Activated CD8-positive, alpha-beta T cell treated with anti-CD3 and anti-CD28 coated beads for 36 hours (primary cell): ENCODE measurements around the gene PTPN6. TPM values are rescaled to one million over a fixed set of nuclear protein-coding genes. Genes with fewer than 3 reads are reported as not detected.
A peak's percentile ranks its signal among the peaks of the same experiment; 100 is the strongest.

ENCODE experiments used
- ATAC-seq: fragments of 200-7000 bp; cut with Tn5 transposase; one replicate; pipeline ENCODE4 v1.10.0; 2021; ENCODE audit warnings: mild to moderate bottlenecking, moderate library complexity
- CTCF ChIA-PET: fragments of 350-600 bp; sonication (Branson Sonifier 250); formaldehyde crosslinking; loops from one replicate; lab custom pipeline; 2021; ENCODE audit warnings: antibody characterized with exemption; lab: Charles Lee
- POLR2A ChIA-PET: fragments of 350-600 bp; sonication (Branson Sonifier 250); formaldehyde crosslinking; loops from one replicate; lab custom pipeline; 2021; ENCODE audit warnings: antibody characterized with exemption; lab: Charles Lee
- DNase-seq: peaks from one replicate; pipeline ENCODE4 v3.0.0-alpha.2; 2020
- H3K27ac Mint-ChIP-seq: one replicate; pipeline ENCODE4 v1.8.0; 2021; ENCODE audit warnings: mild to moderate bottlenecking, mixed read lengths
- H3K27me3 Mint-ChIP-seq: one replicate; pipeline ENCODE4 v1.8.0; 2021; ENCODE audit warnings: mixed read lengths
- H3K36me3 Mint-ChIP-seq: one replicate; pipeline ENCODE4 v1.8.0; 2021; ENCODE audit warnings: low read depth, mixed read lengths
- H3K4me1 Mint-ChIP-seq: one replicate; pipeline ENCODE4 v1.8.0; 2021; ENCODE audit warnings: low read depth, mixed read lengths
- H3K4me3 Mint-ChIP-seq: one replicate; pipeline ENCODE4 v1.8.0; 2021; ENCODE audit warnings: mild to moderate bottlenecking, moderate library complexity, mixed read lengths
- H3K9me3 Mint-ChIP-seq: one replicate; pipeline ENCODE4 v1.8.0; 2021; ENCODE audit warnings: mixed read lengths
- CTCF ChIP-seq: fragments of 200-600 bp; IDR thresholded peaks from one replicate; pipeline ENCODE4 v1.8.0; 2022; ENCODE audit warnings: antibody characterized with exemption, mild to moderate bottlenecking
- intact Hi-C: fragments of 100-400 bp; cut with micrococcal nuclease; formaldehyde crosslinking; loops from one replicate; pipeline ENCODE4 v1.10.0; 2022
- total RNA-seq, 2 experiments: library from RNA; stranded (reverse); gene quantifications; one replicate each; pipeline ENCODE4 v1.2.3, GENCODE V29; 2021

The PTPN6 gene
- 100 to 1,000 TPM; 485 to 489 TPM for total RNA-seq

- DNase-seq, result peak; percentile 82
- no peaks in the 10 kb centered on the region for H3K27me3 Mint-ChIP-seq
- H3K4me3 Mint-ChIP-seq, result peak within 1 kb of the TSS; percentile 95
- peaks cover 60% of the 10 kb centered on the region for H3K36me3 Mint-ChIP-seq
- peak within 1 kb of the TSS; percentile 93 for H3K27ac Mint-ChIP-seq
- CTCF ChIA-PET, result interaction anchor here (0.9 to 22.8 kb wide), 7 partner anchors 9 to 162 kb away, joined by 3 to 460 read pairs (median 8); partner anchors contain the start of gene SPSB2
- intact Hi-C loops, result no loop called here
- ATAC-seq, result peak; percentile 41
- peaks cover 57% of the 10 kb centered on the region for H3K4me1 Mint-ChIP-seq
- no peaks in the 10 kb centered on the region for H3K9me3 Mint-ChIP-seq
- no peak for TF ChIP-seq CTCF
- POLR2A ChIA-PET, result interaction anchor here (5.9 to 36.0 kb wide), 3 partner anchors 4 to 19 kb away, joined by 43 to 1266 read pairs (median 1266); partner anchors contain the start of genes ATN1, C12orf57, EMG1 and PHB2
Observed at GRCh38 chr12:6950811-6951540, at the start of gene PTPN6. PTPN6 (plus strand) TSS chr12:6951356; CDS start chr12:6951513, 157 bp downstream.

- DNase-seq, result no peak
- no peak for TF ChIP-seq CTCF
- H3K36me3 Mint-ChIP-seq, result no peaks in the 10 kb centered on the region
- intact Hi-C loops, result no loop called here
- POLR2A ChIA-PET, result interaction anchor here (0.7 to 2.4 kb wide), 4 partner anchors 11 to 41 kb away, joined by 3 to 7 read pairs (median 5); partner anchors contain the start of genes C12orf57, ENO2 and RNU7-1
- H3K4me3 Mint-ChIP-seq, result no peak overlapping the region
- no peak overlapping the region for H3K27ac Mint-ChIP-seq
- no peaks in the 10 kb centered on the region for H3K9me3 Mint-ChIP-seq
- CTCF ChIA-PET, result interaction anchor here (2.0 to 3.4 kb wide), 3 partner anchors 10 to 30 kb away, joined by 7 to 30 read pairs (median 14); partner anchors contain the start of gene SPSB2
- H3K27me3 Mint-ChIP-seq, result no peaks in the 10 kb centered on the region
- ATAC-seq, result no peak
- H3K4me1 Mint-ChIP-seq, result peaks cover 12% of the 10 kb centered on the region
Observed at GRCh38 chr12:6902448-6902847, 48.7 kb upstream of the PTPN6 start.

- no peak for TF ChIP-seq CTCF
- no peaks in the 10 kb centered on the region for H3K36me3 Mint-ChIP-seq
- intact Hi-C loops, result no loop called here
- no peaks in the 10 kb centered on the region for H3K27me3 Mint-ChIP-seq
- no peak overlapping the region for H3K27ac Mint-ChIP-seq
- CTCF ChIA-PET, result interaction anchor here (1.3 to 3.4 kb wide), 4 partner anchors 9 to 215 kb away, joined by 3 to 30 read pairs (median 10); partner anchors contain the start of genes SPSB2 and ZNF384
- no peak overlapping the region for H3K4me3 Mint-ChIP-seq
- ATAC-seq, result no peak
- no peaks in the 10 kb centered on the region for H3K9me3 Mint-ChIP-seq
- POLR2A ChIA-PET, result interaction anchor here (0.9 to 4.2 kb wide), 5 partner anchors 10 to 369 kb away, joined by 3 to 23 read pairs (median 7); partner anchors contain the start of genes C12orf57 and RNU7-1
- H3K4me1 Mint-ChIP-seq, result peaks cover 12% of the 10 kb centered on the region
- no peak for DNase-seq
Observed at GRCh38 chr12:6903722-6904121, 47.4 kb upstream of the PTPN6 start.

- CTCF ChIA-PET, result interaction anchor here (0.9 to 4.0 kb wide), 8 partner anchors 9 to 216 kb away, joined by 3 to 30 read pairs (median 4); partner anchors contain the start of genes SPSB2 and ZNF384
- Mint-ChIP-seq H3K27ac (no peak within 1 kb of the TSS), H3K4me1 (peaks cover 10% of the 10 kb centered on the region), H3K27me3 (no peaks in the 10 kb centered on the region), H3K36me3 (no peaks in the 10 kb centered on the region), H3K9me3 (no peaks in the 10 kb centered on the region), H3K4me3 (no peak within 1 kb of the TSS)
- DNase-seq (peak; percentile 100), ATAC-seq (peak; percentile 96)
- TF ChIP-seq CTCF, result no peak
- POLR2A ChIA-PET, result interaction anchor here (0.8 to 4.2 kb wide), 9 partner anchors 9 to 39 kb away, joined by 3 to 23 read pairs (median 7); partner anchors contain the start of genes C12orf57, ENO2, RNU7-1 and SPSB2
- intact Hi-C loops, result no loop called here
Observed at GRCh38 chr12:6904280-6905276, 46.6 kb upstream of the PTPN6 start, which contains the start of gene LRRC23. LRRC23 (plus strand) TSS chr12:6904822; CDS start chr12:6905634, 812 bp downstream.
